G401 (cell line): ENCODE results near the gene CEP72. TPM values are rescaled to one million over a fixed set of nuclear protein-coding genes. Genes with fewer than 3 reads are reported as not detected.
"Not testable (repeated sequence)": the region's sequence is repeated elsewhere in the genome, so short reads cannot be mapped to it uniquely, and the experiment has no call there.

Experiments used
- DNase-seq: peaks from one replicate; pipeline ENCODE4 v3.0.0-alpha.2; 2015; ENCODE audit warnings: low spot score
- in situ Hi-C: cut with HindIII; loops from 2 replicates; pipeline ENCODE4 v1.10.0; 2016; ENCODE audit warnings: low sequenced_read_pairs, mixed read lengths
- total RNA-seq: library from RNA; depleted of rRNA; stranded (reverse); fragments of >200 nt; shearing (Covaris generic); gene quantifications from 2 replicates; pipeline ENCODE4 v1.2.3, GENCODE V29; 2014

Gene CEP72
- total RNA-seq, 1 experiment from 2014 or later, result 13.9 TPM

- in situ Hi-C loops, DNase-seq: not testable (repeated sequence)
Observed at GRCh38 chr5:628351-629205, 16.4 kb downstream of the CEP72 start.

- in situ Hi-C loops, result no loop called here
- peak; percentile 10 for DNase-seq
Observed at GRCh38 chr5:633501-633955, 21.4 kb downstream of the CEP72 start.

GRCh38 chr5:634191-634590 is 22.1 kb downstream of the CEP72 start:
- no peak for DNase-seq
- in situ Hi-C loops, result no loop called here

- in situ Hi-C loops, result no loop called here
- DNase-seq, result no peak
Observed at GRCh38 chr5:635306-636055, 23.3 kb downstream of the CEP72 start.

GRCh38 chr5:636951-637350 is 24.8 kb downstream of the CEP72 start:
- DNase-seq, result no peak
- in situ Hi-C loops, result no loop called here

- DNase-seq, result no peak
- in situ Hi-C loops, result no loop called here
Observed at GRCh38 chr5:637581-638450, 25.7 kb downstream of the CEP72 start.

- in situ Hi-C loops, result no loop called here
- DNase-seq, result no peak
Observed at GRCh38 chr5:638501-639252, 26.5 kb downstream of the CEP72 start.

- no peak for DNase-seq
- in situ Hi-C loops, result no loop called here
Observed at GRCh38 chr5:639253-639530, 27.1 kb downstream of the CEP72 start.

- in situ Hi-C loops, result no loop called here
- no peak for DNase-seq
Observed at GRCh38 chr5:639584-640213, 27.6 kb downstream of the CEP72 start.

GRCh38 chr5:640461-641330 is 28.6 kb downstream of the CEP72 start:
- in situ Hi-C loops, result no loop called here
- DNase-seq, result no peak

GRCh38 chr5:641331-641765 is 29.2 kb downstream of the CEP72 start:
- in situ Hi-C loops, result no loop called here
- no peak for DNase-seq

GRCh38 chr5:642481-642880 is 30.3 kb downstream of the CEP72 start:
- no peak for DNase-seq
- in situ Hi-C loops, result no loop called here

GRCh38 chr5:643351-643801 is 31.2 kb downstream of the CEP72 start:
- in situ Hi-C loops, result no loop called here
- DNase-seq, result no peak

- DNase-seq, result no peak
- in situ Hi-C loops, result no loop called here
Observed at GRCh38 chr5:643811-644271, 31.7 kb downstream of the CEP72 start.

- DNase-seq, result no peak
- in situ Hi-C loops, result no loop called here
Observed at GRCh38 chr5:644509-644908, 32.4 kb downstream of the CEP72 start.

GRCh38 chr5:644971-645370 is 32.8 kb downstream of the CEP72 start:
- in situ Hi-C loops, result no loop called here
- DNase-seq, result no peak

GRCh38 chr5:645421-645820 is 33.3 kb downstream of the CEP72 start:
- in situ Hi-C loops, result no loop called here

More at GRCh38 chr5:645421-645820, 33.3 kb downstream of the CEP72 start:
- DNase-seq, result no peak
